GM19372 (cell line): ENCODE data around the gene REC114.
"Not testable (repeated sequence)": the region's sequence is repeated elsewhere in the genome, so short reads cannot be mapped to it uniquely, and the experiment has no call there.

Experiments used
- ATAC-seq: cut with Tn5 transposase; IDR thresholded peaks from one replicate; pipeline ENCODE4 v1.9.1; 2021; ENCODE audit warnings: mild to moderate bottlenecking, low read depth, moderate library complexity; ENCODE audit not compliant: unreplicated experiment

REC114 gene

GRCh38 chr15:73454096-73454495, 11.1 kb downstream of the REC114 start:
- ATAC-seq, result no peak

DNA sequence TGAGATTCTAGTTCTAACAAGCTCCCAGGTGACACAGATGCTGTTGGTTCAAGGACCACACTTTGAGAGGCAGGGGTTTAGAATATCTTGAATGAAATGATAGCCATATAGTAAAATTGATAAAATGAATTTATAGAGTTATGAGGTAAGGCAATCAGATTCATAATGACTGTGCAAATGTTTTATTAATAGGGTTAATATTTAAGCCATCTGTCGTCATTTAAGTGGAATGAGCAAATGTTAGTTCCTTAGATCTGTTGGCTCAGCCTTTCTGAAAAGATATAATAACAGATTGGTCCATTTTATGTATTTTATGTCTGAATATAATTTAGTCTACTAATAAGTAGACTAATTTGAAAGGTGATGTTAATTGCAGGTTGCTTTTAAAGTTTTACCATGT, 12.9 kb downstream of the REC114 start:
- ATAC-seq, result no peak

DNA sequence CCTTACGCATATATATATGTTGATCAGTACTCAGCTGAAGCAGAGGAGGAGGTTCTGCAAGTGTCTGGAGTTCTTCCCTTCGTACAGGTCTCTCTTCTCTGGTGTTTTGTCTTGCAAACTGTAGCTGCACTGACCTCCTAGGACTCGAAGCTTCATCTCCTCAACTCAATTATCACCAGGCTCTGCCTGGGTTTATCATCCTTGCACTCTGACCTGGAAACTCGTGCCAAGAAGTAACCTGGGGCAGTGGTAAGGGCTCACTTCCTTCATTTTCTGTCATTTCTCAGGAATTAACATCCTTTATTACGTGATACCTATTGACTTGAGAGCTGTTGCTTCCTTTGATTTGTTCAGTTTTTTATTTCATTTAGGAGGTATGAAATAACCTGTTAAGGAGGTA, 14.4 kb downstream of the REC114 start:
- ATAC-seq, result no peak

- ATAC-seq, result no peak
Measured at GRCh38 chr15:73460662-73461061, 17.7 kb downstream of the REC114 start.

- ATAC-seq, result no peak
Measured at GRCh38 chr15:73464602-73465001, 21.6 kb downstream of the REC114 start.

- no peak for ATAC-seq
Measured at GRCh38 chr15:73467758-73468157, 24.8 kb downstream of the REC114 start.

DNA sequence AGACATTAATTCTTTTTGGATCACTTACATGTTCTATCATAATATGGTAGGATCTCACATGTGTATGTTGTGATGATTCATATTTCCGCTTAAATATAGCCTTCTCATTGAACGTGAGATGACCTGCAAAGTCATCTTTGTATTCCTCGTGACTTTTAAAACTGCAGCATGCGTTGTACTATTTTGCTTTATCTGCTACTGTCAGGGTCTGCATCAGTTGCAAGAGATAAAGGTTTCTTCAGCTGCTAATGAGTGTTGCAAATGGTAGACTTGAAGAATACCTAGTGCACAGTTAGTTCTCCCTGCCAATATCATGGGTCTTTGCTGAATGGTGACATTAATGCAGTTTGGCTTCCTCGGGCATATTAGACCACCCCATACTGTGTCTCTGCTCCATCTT, 31.8 kb downstream of the REC114 start:
- no peak for ATAC-seq

DNA sequence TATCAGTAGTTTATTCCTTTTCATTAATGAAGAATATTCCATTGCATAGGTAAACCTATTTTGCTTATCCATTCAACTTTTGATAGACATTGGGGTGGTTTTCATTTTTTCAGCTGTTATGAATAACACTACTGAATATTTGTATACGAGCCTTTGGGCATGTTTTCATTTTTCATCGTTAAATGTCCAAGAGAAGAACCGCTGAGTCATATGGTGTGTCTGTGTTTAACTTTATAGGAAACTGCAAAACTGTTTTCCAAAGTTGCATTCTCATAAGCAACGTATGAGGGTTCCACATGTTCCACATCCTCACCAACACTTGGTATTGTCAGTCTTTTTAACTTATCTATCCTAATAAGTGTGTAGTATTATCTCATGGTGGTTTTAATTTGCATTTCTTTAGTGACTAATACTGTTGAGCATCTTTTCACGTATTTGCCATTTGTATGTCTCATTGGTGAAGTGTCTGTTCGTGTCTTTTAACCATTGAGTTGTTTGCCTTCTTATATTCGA, 33.8 kb downstream of the REC114 start:
- ATAC-seq, result no peak

- ATAC-seq, result no peak
Measured at GRCh38 chr15:73480050-73480449, 37.1 kb downstream of the REC114 start.

GRCh38 chr15:73482166-73482565, 39.2 kb downstream of the REC114 start:
- ATAC-seq, result no peak

- no peak for ATAC-seq
Measured at GRCh38 chr15:73483053-73483452, 40.1 kb downstream of the REC114 start.

- no peak for ATAC-seq
Measured at GRCh38 chr15:73485372-73485771, 42.4 kb downstream of the REC114 start.

DNA sequence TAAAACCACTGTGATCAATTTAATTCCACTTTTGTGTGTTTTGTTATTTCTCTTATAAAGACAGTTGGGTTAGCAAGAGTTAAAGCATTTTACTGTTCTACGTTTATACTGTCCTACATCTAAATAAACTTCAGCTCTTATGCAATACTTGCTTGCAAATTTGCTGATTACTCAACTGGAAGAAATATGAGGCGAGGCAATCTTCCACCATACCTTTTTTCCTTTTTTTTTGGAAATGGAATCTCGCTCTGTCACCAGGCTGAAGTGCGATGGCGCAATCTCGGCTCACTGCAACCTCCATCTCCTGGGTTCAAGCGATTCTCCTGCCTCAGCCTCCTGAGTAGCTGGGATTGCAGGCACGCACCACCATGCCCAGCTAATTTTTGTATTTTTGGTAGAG, 42.9 kb downstream of the REC114 start:
- not testable (repeated sequence) for ATAC-seq

GRCh38 chr15:73488698-73489097, 45.7 kb downstream of the REC114 start:
- no peak for ATAC-seq

GRCh38 chr15:73493922-73494321, 51.0 kb downstream of the REC114 start:
- no peak for ATAC-seq

DNA sequence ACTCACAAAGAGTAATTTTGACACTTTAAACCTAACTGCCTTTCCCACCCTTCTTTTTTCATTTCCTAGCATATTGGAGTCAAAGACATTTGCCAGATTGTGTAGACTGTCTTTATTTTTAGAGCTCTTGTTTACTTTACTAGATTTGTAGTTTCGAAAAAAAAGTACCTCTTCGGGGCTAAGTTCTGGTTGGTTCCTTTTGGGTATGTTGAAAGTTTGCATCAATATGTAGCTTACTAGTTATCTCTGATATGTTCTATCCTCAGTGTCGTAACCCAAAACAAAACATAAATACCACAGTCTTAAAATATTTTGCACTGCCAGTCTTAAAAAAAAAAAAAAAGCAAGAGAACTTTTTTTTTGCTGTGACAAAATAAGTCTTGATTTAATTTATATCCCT, 52.2 kb downstream of the REC114 start:
- no peak for ATAC-seq

DNA sequence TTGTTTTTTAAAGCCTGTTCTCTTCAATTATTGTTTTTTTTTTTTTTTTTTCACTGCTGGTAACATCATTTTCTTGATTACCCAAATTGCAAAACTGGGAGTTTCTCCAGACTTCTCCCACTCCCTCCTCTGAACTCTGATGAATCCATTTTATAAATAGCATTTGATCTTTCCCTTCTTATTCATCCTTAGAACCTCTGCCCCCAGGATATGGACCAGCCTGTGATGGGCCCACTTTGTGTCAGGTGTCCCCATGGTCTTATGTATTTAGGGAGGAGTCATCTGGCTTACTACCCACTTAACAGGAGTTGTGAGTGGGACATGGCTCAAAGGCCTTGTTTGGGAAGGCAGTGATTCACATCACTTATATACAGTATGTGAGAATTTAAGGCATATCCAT, 57.7 kb downstream of the REC114 start:
- no peak for ATAC-seq

DNA sequence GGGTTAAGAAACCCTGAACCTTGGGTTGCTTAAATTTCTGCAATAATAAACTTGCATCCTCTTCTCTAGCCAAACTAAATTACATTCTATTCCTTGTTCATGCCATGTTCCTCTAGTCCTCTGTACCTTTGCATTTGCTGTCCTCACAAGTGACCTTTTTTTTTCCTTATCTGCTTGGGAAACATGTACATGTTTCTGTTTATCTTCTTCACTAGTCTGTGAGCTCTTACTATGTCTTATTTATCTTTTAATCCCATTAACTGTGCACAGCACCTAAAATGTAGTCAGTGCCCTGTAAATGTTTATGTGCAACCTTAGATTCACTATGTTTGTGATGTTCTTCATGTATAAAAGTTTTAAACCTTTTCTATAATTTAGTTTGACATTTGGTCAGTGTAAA, 61.9 kb downstream of the REC114 start:
- ATAC-seq, result no peak

DNA sequence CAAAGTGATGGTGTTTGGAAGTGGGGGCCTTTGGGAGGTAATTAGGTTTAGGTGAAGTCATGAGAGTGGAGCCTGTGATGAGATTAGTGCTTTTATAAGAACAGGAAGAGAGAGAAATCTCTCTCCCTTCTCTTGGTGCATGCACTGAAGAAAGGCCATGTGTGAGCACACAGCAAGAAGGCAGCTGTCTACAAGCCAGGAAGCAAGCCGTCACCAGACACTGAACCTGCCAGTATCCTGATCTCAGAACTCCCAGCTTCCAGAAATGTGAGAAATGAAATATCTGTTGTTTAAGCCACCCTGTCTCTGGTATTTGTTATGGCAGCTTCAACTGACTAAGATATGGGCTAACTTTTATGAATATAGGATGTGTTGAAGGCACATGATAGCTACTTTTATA, 72.6 kb downstream of the REC114 start:
- ATAC-seq, result no peak

DNA sequence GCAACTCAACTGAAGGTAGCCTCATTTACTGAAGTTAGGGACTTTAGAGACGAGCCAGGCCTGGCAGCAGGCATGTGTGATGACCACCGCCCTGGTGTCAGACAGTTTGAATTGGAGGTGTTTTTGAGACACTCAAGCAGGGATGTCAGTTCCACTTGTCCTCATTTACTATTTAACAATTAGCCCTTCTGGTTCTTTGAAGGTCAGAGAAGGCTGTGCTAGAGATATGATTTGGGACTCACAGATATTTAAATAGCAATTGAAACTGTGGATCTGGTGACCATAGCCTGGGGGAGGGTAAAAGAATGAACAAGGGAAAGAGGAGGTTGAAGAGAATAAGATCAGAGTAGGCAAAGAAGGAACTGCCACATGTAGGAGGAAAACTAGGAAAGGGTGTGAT, 74.6 kb downstream of the REC114 start:
- ATAC-seq, result no peak

- no peak for ATAC-seq
Measured at GRCh38 chr15:73518180-73518862, 75.4 kb downstream of the REC114 start.

DNA sequence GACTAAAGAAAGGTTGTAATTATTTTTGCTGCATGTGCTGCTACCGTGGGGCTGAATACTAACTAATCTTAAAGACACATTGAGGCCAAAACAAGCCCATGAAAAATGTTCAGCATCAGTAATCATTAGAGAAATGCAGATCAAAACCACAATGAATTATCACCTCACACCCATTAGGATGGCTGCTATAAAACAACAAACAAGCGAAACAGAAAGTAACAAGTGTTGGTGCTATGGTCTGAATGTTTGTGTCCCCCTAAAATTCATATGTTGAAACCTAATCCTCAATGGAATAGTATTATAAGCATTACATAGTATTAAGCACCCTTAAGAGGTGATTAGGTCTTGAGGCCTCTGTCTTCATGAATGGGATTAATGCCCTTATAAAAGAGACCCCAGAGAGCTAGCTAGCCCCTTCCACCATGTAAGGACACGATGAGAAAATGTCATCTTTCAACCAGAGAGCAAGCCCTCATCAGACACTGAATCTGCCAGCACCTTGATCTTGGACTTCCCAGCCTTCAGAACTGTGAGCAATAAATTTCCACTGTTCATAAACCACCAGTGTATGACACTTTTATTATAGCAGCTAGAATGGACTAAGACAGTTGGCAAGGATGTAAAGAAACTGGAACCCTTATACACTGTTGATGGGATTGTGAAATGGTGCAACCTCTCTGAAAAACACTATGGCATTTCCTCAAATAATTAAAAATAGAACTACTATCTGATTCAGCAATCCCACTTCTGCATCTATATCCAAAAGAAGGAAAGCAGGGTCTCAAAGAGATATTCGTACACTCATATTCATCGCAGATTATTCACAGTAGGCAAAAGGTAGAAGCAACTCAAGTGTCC, 76.1 kb downstream of the REC114 start:
- no peak for ATAC-seq
